ENCODE data around the gene NADSYN1. TPM values are rescaled to one million over a fixed set of nuclear protein-coding genes. Genes with fewer than 3 reads are reported as not detected.
A peak's percentile ranks its signal among the peaks of the same experiment; 100 is the strongest.

Gene NADSYN1
- total and polyA plus RNA-seq, 2 of the 13 experiments (the other 11 are each of a cell fraction or from before 2014, with no cell fraction given), result 35.7 to 51.5 TPM

DNA sequence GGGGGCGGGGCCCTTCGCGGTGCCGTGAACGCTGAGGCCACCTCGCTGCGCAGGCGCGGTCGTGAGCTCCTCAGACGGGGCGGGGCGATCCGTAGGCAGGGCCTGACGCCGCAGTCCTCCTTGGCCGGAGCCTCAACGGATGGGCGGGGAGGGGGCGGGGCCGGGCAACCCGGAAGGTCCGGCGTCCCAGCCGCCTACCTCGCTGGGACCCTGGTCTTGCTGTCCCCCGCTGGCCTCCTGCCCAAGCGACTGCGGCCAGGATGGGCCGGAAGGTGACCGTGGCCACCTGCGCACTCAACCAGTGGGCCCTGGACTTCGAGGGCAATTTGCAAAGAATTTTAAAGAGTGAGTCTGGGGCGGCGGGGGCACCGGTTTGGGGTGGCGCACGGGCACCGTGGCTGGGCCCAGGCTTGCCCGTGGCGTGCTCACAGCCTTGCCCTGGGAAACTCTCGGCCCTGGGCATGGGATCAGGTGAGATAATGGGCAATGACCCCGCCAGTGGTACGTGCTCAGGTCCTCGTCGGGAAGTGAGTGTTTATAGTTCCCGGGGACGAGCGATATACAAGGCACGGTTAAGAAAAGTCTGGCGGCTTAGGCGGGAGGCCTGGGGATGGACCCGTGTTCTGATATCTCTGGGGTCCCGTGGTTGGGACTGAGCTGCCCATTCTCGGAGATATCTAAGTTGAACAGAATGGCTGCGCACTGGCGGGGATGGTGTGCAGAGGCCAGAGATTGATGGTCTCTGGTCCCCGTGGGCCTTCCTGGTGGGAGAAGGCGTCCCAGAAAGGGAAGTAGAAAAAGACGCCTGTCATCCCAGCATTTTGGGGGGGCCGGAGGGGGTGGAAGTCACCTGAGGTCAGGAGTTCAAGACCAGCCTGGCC lies at the start of gene NADSYN1 (continued):
- TF ChIP-seq CBX1 (IDR thresholded peaks at IDR 0.05; ENCODE audit: low read depth) (no peak), ZNF337 (CRISPR knock-in tag; IDR thresholded peaks at IDR 0.05; ENCODE audit: borderline replicate concordance, low read depth) (no peak), GFI1 (CRISPR knock-in tag; IDR thresholded peaks at IDR 0.05; ENCODE audit: borderline replicate concordance) (no peak), HNRNPUL1 (IDR thresholded peaks at IDR 0.05; ENCODE audit: low read depth, low read length) (no peak), TBX2 (CRISPR knock-in tag; IDR thresholded peaks at IDR 0.05; ENCODE audit: borderline replicate concordance) (peak; percentile 85), ZNF772 (CRISPR knock-in tag; IDR thresholded peaks at IDR 0.05) (peak; percentile 33; the same call in 1 of the 2 replicates), TAF15 (IDR thresholded peaks at IDR 0.05; ENCODE audit: low read depth, low read length, poor library complexity, severe bottlenecking) (no peak), HDAC6 (IDR thresholded peaks at IDR 0.05; ENCODE audit: low read depth, low read length) (no peak), EHMT2 (IDR thresholded peaks at IDR 0.05; ENCODE audit: borderline replicate concordance, low read depth, low read length) (no peak), ZNF205 (CRISPR knock-in tag; IDR thresholded peaks at IDR 0.05) (no peak), HMG20A (CRISPR knock-in tag; IDR thresholded peaks at IDR 0.05; ENCODE audit: borderline replicate concordance) (no peak), REPIN1 (CRISPR knock-in tag; IDR thresholded peaks at IDR 0.05; ENCODE audit: borderline replicate concordance, low read depth) (no peak), ZFX (CRISPR knock-in tag; IDR thresholded peaks at IDR 0.05; ENCODE audit: low read depth) (peak; percentile 84), PHB2 (IDR thresholded peaks at IDR 0.05; ENCODE audit: partially characterized antibody) (no peak), KLF13 (CRISPR knock-in tag; IDR thresholded peaks at IDR 0.05) (no peak), SUZ12 (IDR thresholded peaks at IDR 0.05; ENCODE audit: low read depth, low read length) (no peak), SOX13 (IDR thresholded peaks at IDR 0.05) (no peak), SOX13 (CRISPR knock-in tag; conservative IDR thresholded peaks at IDR 0.05 in 1 of 2, IDR thresholded peaks at IDR 0.05 in 1 of 2) (no peak)
- TF ChIP-seq, protein P1, sequence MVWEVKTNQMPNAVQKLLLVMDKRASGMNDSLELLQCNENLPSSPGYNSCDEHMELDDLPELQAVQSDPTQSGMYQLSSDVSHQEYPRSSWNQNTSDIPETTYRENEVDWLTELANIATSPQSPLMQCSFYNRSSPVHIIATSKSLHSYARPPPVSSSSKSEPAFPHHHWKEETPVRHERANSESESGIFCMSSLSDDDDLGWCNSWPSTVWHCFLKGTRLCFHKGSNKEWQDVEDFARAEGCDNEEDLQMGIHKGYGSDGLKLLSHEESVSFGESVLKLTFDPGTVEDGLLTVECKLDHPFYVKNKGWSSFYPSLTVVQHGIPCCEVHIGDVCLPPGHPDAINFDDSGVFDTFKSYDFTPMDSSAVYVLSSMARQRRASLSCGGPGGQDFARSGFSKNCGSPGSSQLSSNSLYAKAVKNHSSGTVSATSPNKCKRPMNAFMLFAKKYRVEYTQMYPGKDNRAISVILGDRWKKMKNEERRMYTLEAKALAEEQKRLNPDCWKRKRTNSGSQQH (CRISPR knock-in tag; IDR thresholded peaks at IDR 0.05; ENCODE audit: low read depth), result peak; percentile 68; the same call in 1 of the 2 replicates
- TF ChIP-seq, protein P2, sequence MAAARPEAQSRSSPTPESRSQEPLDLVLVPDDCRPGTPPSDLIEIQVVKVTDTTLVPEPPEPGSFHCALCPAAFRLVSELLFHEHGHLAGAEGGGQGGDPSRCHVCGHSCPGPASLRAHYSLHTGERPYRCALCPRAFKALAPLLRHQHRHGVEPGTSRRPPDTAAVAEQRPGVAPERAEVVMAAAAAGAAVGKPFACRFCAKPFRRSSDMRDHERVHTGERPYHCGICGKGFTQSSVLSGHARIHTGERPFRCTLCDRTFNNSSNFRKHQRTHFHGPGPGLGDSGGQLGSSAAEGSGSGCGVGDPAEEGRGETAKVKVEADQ (CRISPR knock-in tag; IDR thresholded peaks at IDR 0.05; ENCODE audit: borderline replicate concordance), result no peak
- TF ChIP-seq, protein P3, sequence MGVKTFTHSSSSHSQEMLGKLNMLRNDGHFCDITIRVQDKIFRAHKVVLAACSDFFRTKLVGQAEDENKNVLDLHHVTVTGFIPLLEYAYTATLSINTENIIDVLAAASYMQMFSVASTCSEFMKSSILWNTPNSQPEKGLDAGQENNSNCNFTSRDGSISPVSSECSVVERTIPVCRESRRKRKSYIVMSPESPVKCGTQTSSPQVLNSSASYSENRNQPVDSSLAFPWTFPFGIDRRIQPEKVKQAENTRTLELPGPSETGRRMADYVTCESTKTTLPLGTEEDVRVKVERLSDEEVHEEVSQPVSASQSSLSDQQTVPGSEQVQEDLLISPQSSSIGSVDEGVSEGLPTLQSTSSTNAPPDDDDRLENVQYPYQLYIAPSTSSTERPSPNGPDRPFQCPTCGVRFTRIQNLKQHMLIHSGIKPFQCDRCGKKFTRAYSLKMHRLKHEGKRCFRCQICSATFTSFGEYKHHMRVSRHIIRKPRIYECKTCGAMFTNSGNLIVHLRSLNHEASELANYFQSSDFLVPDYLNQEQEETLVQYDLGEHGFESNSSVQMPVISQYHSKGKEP (CRISPR knock-in tag; IDR thresholded peaks at IDR 0.05), result no peak
- TF ChIP-seq, protein P4, sequence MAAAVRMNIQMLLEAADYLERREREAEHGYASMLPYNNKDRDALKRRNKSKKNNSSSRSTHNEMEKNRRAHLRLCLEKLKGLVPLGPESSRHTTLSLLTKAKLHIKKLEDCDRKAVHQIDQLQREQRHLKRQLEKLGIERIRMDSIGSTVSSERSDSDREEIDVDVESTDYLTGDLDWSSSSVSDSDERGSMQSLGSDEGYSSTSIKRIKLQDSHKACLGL (CRISPR knock-in tag; IDR thresholded peaks at IDR 0.05), result peak; percentile 58; the same call in 1 of the 2 replicates
- TF ChIP-seq, protein P5, sequence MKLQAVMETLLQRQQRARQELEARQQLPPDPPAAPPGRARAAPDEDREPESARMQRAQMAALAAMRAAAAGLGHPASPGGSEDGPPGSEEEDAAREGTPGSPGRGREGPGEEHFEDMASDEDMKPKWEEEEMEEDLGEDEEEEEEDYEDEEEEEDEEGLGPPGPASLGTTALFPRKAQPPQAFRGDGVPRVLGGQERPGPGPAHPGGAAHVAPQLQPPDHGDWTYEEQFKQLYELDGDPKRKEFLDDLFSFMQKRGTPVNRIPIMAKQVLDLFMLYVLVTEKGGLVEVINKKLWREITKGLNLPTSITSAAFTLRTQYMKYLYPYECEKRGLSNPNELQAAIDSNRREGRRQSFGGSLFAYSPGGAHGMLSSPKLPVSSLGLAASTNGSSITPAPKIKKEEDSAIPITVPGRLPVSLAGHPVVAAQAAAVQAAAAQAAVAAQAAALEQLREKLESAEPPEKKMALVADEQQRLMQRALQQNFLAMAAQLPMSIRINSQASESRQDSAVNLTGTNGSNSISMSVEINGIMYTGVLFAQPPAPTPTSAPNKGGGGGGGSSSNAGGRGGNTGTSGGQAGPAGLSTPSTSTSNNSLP (IDR thresholded peaks at IDR 0.05; ENCODE audit: low read depth, low read length), result no peak
